Karpas-422 (cell line): Measurements from ENCODE around the gene SEMA4B. TPM values are rescaled to one million over a fixed set of nuclear protein-coding genes. Genes with fewer than 3 reads are reported as not detected.

Experiments
- DNase-seq: peaks from one replicate; pipeline ENCODE4 v3.0.0-alpha.2; 2015
- H2AFZ ChIP-seq: fragments of 200-600 bp; sonication (generic); 2 replicates; pipeline ENCODE4 v1.6.1; 2014; ENCODE audit warnings: antibody characterized with exemption, low read length, mixed read lengths
- H3K27ac ChIP-seq: fragments of 200-600 bp; sonication (generic); 2 replicates; pipeline ENCODE4 v1.5.1; 2014; ENCODE audit warnings: mild to moderate bottlenecking, low read length, moderate library complexity
- H3K27me3 ChIP-seq: fragments of 200-600 bp; sonication (generic); 2 replicates; pipeline ENCODE4 v1.6.1; 2014; ENCODE audit warnings: low read length, mixed read lengths
- H3K36me3 ChIP-seq: fragments of 200-600 bp; sonication (generic); 2 replicates; pipeline ENCODE4 v1.6.1; 2014; ENCODE audit warnings: low read length, mixed read lengths; ENCODE audit not compliant: insufficient read depth
- H3K4me1 ChIP-seq: fragments of 200-600 bp; sonication (generic); 2 replicates; pipeline ENCODE4 v1.6.1; 2014; ENCODE audit warnings: mild to moderate bottlenecking, low read length, mixed read lengths
- H3K4me2 ChIP-seq: fragments of 200-600 bp; sonication (generic); 2 replicates; pipeline ENCODE4 v1.6.1; 2014; ENCODE audit warnings: low read length, low read depth, mild to moderate bottlenecking; ENCODE audit not compliant: poor library complexity, severe bottlenecking
- H3K4me3 ChIP-seq: fragments of 200-600 bp; sonication (generic); 2 replicates; pipeline ENCODE4 v1.5.1; 2014; ENCODE audit warnings: mild to moderate bottlenecking, antibody characterized with exemption, low read length, mixed read lengths
- H3K79me2 ChIP-seq: fragments of 200-600 bp; sonication (generic); 2 replicates; pipeline ENCODE4 v1.6.1; 2014; ENCODE audit warnings: mild to moderate bottlenecking, low read length, mixed read lengths
- H3K9ac ChIP-seq: fragments of 200-600 bp; sonication (generic); 2 replicates; pipeline ENCODE4 v1.6.0; 2014; ENCODE audit warnings: low read length
- H3K9me2 ChIP-seq: fragments of 200-600 bp; sonication (generic), shearing (Covaris generic); replicated peaks from 2 replicates; pipeline ENCODE4 v1.6.0; 2014; ENCODE audit warnings: mild to moderate bottlenecking, low read length, moderate library complexity; ENCODE audit not compliant: insufficient read depth
- H3K9me3 ChIP-seq: fragments of 300-700, 200-600 bp; sonication (generic); 2 replicates; pipeline ENCODE4 v1.6.1; 2014; ENCODE audit warnings: low read length, mixed read lengths
- H4K20me1 ChIP-seq: fragments of 200-600 bp; sonication (generic); 2 replicates; pipeline ENCODE4 v1.6.1; 2014; ENCODE audit warnings: mild to moderate bottlenecking, antibody characterized with exemption, low read length, low read depth; ENCODE audit not compliant: insufficient read depth
- total RNA-seq: library from RNA; depleted of rRNA; stranded (reverse); fragments of >200 nt; shearing (Covaris generic); gene quantifications from 2 replicates; pipeline ENCODE4 v1.2.3, GENCODE V29; 2014; ENCODE audit warnings: low replicate concordance

Gene SEMA4B
- total RNA-seq, 1 experiment from 2014 or later = 65.1 TPM

DNA sequence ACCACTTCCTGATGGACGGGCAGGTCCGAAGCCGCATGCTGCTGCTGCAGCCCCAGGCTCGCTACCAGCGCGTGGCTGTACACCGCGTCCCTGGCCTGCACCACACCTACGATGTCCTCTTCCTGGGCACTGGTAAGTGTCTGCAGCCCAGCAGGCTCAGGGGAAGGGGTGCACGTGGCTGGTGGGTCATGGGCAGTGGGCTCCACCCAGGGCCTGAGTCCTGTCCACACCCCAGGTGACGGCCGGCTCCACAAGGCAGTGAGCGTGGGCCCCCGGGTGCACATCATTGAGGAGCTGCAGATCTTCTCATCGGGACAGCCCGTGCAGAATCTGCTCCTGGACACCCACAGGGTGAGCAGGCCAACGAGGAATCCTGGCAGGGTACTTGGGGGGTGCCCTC lies 23.9 kb downstream of the SEMA4B start:
- Histone ChIP-seq H3K4me2 (no peak overlapping the region), H3K4me3 (no peak overlapping the region), H3K4me1 (no peaks in the 10 kb centered on the region), H3K27ac (no peak overlapping the region), H3K36me3 (peaks cover 20% of the 10 kb centered on the region), H3K9me3 (no peaks in the 10 kb centered on the region), H3K27me3 (no peaks in the 10 kb centered on the region), H3K79me2 (no peaks in the 10 kb centered on the region), H3K9me2 (no peaks in the 10 kb centered on the region), H3K9ac (no peak overlapping the region), H2AFZ (no peak overlapping the region), H4K20me1 (no peaks in the 10 kb centered on the region)
- DNase-seq = no peak

DNA sequence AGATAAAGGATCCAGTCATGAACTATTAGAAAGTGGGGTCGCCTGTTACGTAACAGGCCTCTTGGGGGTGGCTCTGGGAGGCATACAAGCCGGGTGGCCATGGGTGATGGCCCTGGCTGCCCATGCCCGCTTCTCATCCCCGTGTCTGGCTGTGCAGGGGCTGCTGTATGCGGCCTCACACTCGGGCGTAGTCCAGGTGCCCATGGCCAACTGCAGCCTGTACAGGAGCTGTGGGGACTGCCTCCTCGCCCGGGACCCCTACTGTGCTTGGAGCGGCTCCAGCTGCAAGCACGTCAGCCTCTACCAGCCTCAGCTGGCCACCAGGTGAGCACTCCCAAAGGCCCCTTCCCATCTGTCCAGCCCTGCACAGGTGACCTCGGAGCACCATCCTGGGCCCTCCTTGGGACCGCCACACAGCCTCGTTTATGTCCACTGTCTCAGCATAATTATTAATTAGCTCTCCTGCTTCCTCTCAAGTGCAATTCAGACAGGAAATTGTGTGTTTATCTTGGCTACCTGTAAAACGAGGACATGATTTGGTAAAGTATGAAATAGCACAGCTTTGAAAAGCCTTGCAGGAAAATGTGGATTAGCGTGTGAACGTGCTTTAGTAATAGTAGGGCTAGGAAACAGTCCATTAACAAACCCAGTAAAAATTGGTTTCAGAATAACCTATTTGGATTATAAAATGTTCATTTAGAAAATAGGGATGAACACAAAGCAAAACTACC lies 24.5 kb downstream of the SEMA4B start:
- Histone ChIP-seq H3K27ac (no peak overlapping the region), H3K36me3 (peaks cover 20% of the 10 kb centered on the region), H3K27me3 (no peaks in the 10 kb centered on the region), H3K9ac (no peak overlapping the region), H4K20me1 (no peaks in the 10 kb centered on the region), H3K4me2 (no peak overlapping the region), H3K4me1 (no peaks in the 10 kb centered on the region), H3K79me2 (no peaks in the 10 kb centered on the region), H3K4me3 (no peak overlapping the region), H3K9me3 (no peaks in the 10 kb centered on the region), H2AFZ (no peak overlapping the region), H3K9me2 (no peaks in the 10 kb centered on the region)
- no peak for DNase-seq

DNA sequence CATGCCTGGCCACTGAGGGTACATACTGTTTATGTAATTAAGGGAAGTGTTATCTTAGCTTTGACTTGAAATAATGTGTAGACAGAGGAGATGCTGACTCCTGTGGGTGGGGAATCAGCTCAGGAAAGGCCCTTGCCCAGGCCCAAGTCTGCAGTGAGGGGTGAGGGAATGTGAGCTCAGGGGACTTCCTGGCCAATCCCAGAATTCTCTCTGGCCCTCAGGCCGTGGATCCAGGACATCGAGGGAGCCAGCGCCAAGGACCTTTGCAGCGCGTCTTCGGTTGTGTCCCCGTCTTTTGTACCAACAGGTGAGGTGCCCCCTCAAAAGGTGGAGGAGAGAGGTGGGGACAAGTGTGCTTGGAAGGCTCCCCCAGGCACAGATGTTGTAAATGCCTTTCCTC lies 26.2 kb downstream of the SEMA4B start:
- Histone ChIP-seq H3K4me3 (no peak overlapping the region), H3K4me2 (no peak overlapping the region), H3K4me1 (peaks cover 12% of the 10 kb centered on the region), H3K9me3 (no peaks in the 10 kb centered on the region), H2AFZ (no peak overlapping the region), H3K9me2 (no peaks in the 10 kb centered on the region), H3K27me3 (no peaks in the 10 kb centered on the region), H3K9ac (no peak overlapping the region), H3K79me2 (peaks cover 12% of the 10 kb centered on the region), H3K27ac (no peak overlapping the region), H4K20me1 (0 out of 2 replicates have a peak, but pooled peaks cover 4% of the 10 kb centered on the region), H3K36me3 (peaks cover 17% of the 10 kb centered on the region)
- DNase-seq = no peak

DNA sequence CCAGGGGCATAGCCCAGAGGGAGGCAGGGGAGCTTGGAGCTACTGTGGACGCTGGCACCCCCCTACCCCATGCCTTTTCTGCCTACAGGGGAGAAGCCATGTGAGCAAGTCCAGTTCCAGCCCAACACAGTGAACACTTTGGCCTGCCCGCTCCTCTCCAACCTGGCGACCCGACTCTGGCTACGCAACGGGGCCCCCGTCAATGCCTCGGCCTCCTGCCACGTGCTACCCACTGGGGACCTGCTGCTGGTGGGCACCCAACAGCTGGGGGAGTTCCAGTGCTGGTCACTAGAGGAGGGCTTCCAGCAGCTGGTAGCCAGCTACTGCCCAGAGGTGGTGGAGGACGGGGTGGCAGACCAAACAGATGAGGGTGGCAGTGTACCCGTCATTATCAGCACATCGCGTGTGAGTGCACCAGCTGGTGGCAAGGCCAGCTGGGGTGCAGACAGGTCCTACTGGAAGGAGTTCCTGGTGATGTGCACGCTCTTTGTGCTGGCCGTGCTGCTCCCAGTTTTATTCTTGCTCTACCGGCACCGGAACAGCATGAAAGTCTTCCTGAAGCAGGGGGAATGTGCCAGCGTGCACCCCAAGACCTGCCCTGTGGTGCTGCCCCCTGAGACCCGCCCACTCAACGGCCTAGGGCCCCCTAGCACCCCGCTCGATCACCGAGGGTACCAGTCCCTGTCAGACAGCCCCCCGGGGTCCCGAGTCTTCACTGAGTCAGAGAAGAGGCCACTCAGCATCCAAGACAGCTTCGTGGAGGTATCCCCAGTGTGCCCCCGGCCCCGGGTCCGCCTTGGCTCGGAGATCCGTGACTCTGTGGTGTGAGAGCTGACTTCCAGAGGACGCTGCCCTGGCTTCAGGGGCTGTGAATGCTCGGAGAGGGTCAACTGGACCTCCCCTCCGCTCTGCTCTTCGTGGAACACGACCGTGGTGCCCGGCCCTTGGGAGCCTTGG lies 27.0 kb downstream of the SEMA4B start:
- Histone ChIP-seq H3K4me2 (no peak overlapping the region), H4K20me1 (0 out of 2 replicates have a peak, but pooled peaks cover 4% of the 10 kb centered on the region), H3K4me1 (peaks cover 14% of the 10 kb centered on the region), H3K27me3 (no peaks in the 10 kb centered on the region), H3K4me3 (no peak overlapping the region), H2AFZ (no peak overlapping the region), H3K79me2 (peaks cover 19% of the 10 kb centered on the region), H3K36me3 (peaks cover 14% of the 10 kb centered on the region), H3K9ac (no peak overlapping the region), H3K27ac (no peak overlapping the region), H3K9me2 (no peaks in the 10 kb centered on the region), H3K9me3 (no peaks in the 10 kb centered on the region)
- DNase-seq = no peak

DNA sequence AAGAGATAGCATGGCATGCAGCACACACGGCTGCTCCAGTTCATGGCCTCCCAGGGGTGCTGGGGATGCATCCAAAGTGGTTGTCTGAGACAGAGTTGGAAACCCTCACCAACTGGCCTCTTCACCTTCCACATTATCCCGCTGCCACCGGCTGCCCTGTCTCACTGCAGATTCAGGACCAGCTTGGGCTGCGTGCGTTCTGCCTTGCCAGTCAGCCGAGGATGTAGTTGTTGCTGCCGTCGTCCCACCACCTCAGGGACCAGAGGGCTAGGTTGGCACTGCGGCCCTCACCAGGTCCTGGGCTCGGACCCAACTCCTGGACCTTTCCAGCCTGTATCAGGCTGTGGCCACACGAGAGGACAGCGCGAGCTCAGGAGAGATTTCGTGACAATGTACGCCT lies 27.8 kb downstream of the SEMA4B start:
- H3K4me3 ChIP-seq = no peak overlapping the region
- DNase-seq = no peak
- peaks cover 21% of the 10 kb centered on the region for H3K79me2 ChIP-seq
- H3K4me1 ChIP-seq = peaks cover 14% of the 10 kb centered on the region
- no peak overlapping the region for H3K9ac ChIP-seq
- H4K20me1 ChIP-seq = 0 out of 2 replicates have a peak, but pooled peaks cover 4% of the 10 kb centered on the region
- H3K9me2 ChIP-seq = no peaks in the 10 kb centered on the region
- no peak overlapping the region for H3K4me2 ChIP-seq
- no peaks in the 10 kb centered on the region for H3K27me3 ChIP-seq
- peaks cover 11% of the 10 kb centered on the region for H3K36me3 ChIP-seq
- H3K27ac ChIP-seq = no peak overlapping the region
- H2AFZ ChIP-seq = no peak overlapping the region
- H3K9me3 ChIP-seq = no peaks in the 10 kb centered on the region

DNA sequence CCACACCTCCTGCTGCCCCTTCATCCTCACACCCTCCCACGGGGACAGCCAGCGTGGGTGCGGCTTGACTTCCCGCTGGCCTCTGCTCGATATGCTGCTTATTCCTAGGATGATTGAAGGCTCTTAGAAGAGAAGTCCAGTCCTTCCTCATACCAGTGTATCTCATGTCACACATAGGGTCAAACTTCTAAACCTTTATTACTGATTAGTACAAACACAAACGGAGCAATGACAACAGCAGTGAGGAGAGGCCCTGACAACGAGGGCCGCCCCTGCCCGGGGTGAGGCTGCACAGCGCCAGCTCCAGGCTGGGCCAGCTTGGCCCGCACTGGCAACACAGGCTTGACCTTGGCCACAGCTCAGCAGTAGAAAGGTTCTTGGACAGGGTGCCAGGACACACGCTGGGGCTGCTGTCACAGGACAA lies 29.0 kb downstream of the SEMA4B start:
- no peaks in the 10 kb centered on the region for H3K9me2 ChIP-seq
- no peaks in the 10 kb centered on the region for H3K27me3 ChIP-seq
- no peak overlapping the region for H3K4me3 ChIP-seq
- no peak overlapping the region for H3K9ac ChIP-seq
- peaks cover 20% of the 10 kb centered on the region for H3K4me1 ChIP-seq
- H3K79me2 ChIP-seq = peaks cover 28% of the 10 kb centered on the region
- H3K4me2 ChIP-seq = no peak overlapping the region
- no peaks in the 10 kb centered on the region for H3K9me3 ChIP-seq
- peaks cover 7% of the 10 kb centered on the region for H3K36me3 ChIP-seq
- H2AFZ ChIP-seq = no peak overlapping the region
- no peak for DNase-seq
- H3K27ac ChIP-seq = no peak overlapping the region
- 0 out of 2 replicates have a peak, but pooled peaks cover 4% of the 10 kb centered on the region for H4K20me1 ChIP-seq

DNA sequence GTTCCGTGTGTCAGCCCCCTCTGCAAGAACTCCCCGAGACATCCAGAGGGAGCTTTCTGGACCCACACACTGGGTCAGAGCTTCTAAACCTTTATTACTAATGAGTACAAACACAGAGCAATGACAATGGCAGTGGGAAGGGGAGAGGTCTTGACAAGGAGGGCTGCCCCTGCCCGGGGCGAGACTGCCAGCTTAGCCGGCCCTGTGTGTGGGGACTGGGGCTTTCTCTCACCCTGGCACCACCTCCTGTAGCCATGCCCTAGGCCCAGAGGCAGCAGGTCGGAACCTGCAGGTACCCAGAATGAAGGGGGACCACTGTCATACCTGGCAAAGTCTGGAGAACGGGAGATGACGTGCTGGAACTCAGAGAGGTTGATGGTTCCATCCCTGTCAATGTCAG lies 29.5 kb downstream of the SEMA4B start:
- Histone ChIP-seq H3K4me3 (no peak overlapping the region), H3K4me1 (peaks cover 20% of the 10 kb centered on the region), H3K9me3 (no peaks in the 10 kb centered on the region), H2AFZ (no peak overlapping the region), H3K9me2 (no peaks in the 10 kb centered on the region), H3K27me3 (no peaks in the 10 kb centered on the region), H4K20me1 (0 out of 2 replicates have a peak, but pooled peaks cover 4% of the 10 kb centered on the region), H3K27ac (no peak overlapping the region), H3K36me3 (peaks cover 7% of the 10 kb centered on the region), H3K4me2 (no peak overlapping the region), H3K79me2 (peaks cover 28% of the 10 kb centered on the region), H3K9ac (no peak overlapping the region)
- DNase-seq = no peak
